GM12872 (cell line): ENCODE measurements around the gene DAPL1.

Experiments
- TF ChIP-seq, protein P1 (sequence below): IDR thresholded peaks from 3 replicates; pipeline ENCODE4 v1.5.1; 2011; ENCODE audit warnings: low read depth, mild to moderate bottlenecking, low read length, moderate library complexity; ENCODE audit not compliant: insufficient read depth

Gene DAPL1

DNA sequence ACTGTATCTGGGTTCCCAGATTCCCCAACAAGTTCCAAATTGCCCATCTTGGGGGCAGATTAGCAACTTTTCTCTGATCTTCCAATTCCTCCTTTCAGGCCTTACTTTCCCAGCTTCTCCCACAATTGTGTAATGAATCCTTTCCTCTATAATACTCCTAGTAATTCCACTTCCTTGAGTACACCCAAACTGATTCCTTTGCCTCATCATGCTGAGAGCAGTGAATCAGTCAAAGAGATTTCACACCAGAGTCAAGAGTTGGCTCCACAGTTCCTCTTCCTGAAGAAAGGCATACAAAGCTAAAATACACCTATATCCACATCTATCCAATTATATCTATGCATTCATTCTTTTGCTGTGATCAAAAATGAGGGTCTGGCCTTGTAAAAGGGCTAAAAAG is 28.6 kb upstream of the DAPL1 start:
- TF ChIP-seq, protein P1, sequence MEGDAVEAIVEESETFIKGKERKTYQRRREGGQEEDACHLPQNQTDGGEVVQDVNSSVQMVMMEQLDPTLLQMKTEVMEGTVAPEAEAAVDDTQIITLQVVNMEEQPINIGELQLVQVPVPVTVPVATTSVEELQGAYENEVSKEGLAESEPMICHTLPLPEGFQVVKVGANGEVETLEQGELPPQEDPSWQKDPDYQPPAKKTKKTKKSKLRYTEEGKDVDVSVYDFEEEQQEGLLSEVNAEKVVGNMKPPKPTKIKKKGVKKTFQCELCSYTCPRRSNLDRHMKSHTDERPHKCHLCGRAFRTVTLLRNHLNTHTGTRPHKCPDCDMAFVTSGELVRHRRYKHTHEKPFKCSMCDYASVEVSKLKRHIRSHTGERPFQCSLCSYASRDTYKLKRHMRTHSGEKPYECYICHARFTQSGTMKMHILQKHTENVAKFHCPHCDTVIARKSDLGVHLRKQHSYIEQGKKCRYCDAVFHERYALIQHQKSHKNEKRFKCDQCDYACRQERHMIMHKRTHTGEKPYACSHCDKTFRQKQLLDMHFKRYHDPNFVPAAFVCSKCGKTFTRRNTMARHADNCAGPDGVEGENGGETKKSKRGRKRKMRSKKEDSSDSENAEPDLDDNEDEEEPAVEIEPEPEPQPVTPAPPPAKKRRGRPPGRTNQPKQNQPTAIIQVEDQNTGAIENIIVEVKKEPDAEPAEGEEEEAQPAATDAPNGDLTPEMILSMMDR: no peak

DNA sequence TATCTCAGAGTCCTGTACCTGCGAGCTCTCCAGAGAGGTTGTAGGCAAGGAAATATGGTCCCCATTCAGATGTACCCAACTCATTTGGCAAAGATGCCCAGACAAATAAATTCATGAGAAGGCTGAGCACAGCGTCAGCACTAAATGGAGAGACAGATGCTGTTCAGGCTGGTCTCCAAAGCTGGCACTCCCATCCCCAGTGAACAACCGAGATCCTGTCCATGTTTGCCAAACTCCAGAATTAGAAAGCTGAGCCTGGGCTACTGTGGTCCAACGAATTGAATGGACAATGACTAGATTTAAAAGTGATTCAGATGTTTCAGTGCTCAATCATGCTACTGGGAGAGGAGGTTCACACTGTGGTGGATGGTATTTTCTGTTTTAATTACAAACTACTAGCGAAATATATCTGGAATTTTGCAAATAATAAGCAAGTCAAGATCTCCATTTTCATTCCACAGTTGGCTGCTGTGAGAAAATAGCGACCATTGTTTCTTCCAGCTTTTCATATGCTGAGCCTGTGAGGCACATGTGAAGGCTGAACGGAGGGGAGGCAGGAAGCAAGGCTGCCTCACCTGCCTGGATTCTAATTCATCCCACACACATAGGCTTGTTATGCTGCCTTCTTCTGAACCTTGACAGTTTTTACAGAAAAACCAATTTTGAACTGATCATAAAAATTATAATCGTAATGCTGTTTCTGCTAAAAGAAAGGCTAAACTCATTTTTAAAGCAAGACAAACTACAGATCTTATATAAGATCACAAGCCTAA is 22.6 kb upstream of the DAPL1 start:
- TF ChIP-seq, protein P1: no peak

DNA sequence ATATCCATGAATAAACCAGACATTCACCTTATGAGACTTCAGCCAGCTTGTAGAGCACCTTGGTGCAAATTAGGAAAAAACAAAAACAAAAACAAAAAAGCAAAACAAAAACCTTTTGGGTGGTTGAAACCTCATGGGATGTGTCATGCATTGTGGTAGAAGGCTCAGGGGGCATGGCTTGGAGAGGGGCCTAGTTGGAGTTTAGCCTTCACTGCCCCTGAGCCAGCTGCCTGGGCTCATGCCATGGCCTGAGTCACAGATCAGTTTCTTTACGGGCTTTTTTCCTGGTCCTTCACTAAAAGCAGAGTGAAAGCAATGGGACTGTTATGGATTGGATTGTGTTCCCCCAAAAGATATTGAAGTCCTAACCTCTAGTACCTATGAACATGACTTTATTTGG is 22.0 kb upstream of the DAPL1 start:
- TF ChIP-seq, protein P1: no peak

DNA sequence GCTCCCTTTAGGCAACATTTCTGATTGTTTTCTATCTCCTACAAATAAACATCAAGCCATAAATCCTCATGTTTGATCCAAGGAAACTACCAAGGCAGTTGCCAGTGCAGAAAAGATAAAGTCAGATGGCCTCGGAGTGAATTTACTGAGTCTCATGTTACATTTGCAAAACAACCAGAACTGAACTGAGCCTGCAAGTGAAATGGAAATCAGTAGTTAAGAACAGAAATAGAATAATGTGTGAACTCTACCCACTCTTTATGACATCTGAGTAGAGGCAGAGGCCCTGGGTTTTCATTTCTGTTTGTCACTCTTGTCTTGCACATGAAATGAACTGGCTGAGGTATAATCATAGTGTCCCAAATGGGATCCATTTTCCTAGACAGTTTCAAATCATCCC is 20.4 kb upstream of the DAPL1 start:
- TF ChIP-seq, protein P1: no peak

DNA sequence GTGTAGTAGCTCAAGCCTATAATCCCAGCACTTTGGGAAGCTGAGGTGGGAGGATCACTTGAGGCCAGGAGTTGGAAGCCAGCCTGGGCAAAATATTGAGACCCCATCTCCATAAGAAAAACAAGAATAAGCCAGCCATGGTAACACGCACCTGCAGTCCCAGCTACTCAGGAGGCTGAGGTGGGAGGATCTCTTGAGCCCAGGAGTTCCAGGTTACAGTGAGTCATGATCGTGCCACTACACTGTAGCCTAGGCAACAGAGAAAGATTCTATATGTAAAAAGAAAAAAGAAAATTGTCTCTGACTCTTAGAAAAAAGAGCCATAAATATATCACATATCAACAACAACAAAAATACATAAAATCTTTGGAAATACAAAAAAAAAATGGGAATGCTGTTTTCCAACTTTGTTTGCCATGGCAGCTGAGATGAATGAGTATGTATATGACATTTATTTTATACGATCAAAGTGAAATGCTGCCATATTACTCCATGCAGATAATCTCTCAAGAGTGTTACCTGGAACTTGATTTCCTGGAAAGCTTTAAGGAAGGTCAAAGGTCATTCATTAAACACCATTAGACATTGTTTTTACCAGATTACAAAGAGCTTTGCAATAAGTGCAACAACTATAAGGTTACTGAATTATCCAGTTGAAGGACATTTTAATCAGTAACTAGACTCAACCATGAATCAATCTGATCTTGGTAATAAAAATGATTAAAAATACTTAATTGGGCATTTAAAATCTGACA is 19.7 kb upstream of the DAPL1 start:
- TF ChIP-seq, protein P1: no peak

DNA sequence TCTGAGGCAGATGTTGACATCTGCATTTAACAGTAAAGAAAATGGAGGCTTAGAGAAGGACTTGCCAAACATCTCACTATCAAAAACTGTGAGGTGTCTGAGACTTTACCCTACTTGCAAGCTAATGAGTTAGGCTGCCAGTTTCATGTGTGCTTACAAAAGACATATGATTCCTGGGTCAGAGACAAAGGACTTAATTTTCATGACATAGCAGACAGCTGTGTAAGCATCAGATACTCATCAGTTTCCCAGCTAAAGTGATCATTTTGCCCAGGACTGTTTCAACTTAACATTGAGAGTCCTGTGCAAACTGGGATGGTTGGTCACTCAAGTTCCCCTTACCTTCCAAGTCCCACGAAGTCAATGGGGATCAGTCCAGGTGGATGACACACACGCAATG is 18.9 kb upstream of the DAPL1 start:
- TF ChIP-seq, protein P1: no peak

DNA sequence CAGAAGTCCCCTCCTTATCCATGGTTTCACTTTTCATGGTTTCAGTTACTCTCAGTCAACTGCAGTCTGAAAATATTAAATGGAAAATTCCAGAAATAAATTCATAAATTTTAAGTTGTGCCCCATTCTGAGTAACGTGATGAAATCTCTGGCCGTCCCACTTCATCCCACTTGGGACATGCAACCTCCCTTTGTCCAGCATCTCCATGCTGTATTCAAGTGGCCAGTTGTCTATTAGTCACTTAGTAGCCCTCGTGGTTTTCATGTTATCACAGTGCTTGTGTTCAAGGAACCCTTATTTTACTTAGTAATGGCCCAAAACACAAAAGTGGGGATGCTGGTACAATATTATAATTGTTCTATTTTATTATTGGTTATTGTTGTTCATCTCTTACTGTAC is 18.0 kb upstream of the DAPL1 start:
- TF ChIP-seq, protein P1: no peak
